ENCODE results near the gene GPR152.
"Not testable (repeated sequence)": the region's sequence is repeated elsewhere in the genome, so short reads cannot be mapped to it uniquely, and the experiment has no call there.

The GPR152 gene

GRCh38 chr11:67428052-67429001, 24.2 kb downstream of the GPR152 start, which contains the start of gene RPS6KB2:
TSS of gene RPS6KB2 (plus strand) at chr11:67428494. CDS start at chr11:67428546, 52 bp downstream.
- peak within 1 kb of the TSS; percentile 86 for H3K4me3 ChIP-seq (ENCODE audit: low read length)
- H3K9me3 ChIP-seq (ENCODE audit: insufficient read depth, low read length) = no peaks in the 10 kb centered on the region
- no peaks in the 10 kb centered on the region for H4K20me1 ChIP-seq (ENCODE audit: insufficient read depth, low read length)
- H3K36me3 ChIP-seq (replicated peaks; ENCODE audit: low read depth, low read length) = peaks cover 12% of the 10 kb centered on the region
- H3K27ac ChIP-seq (ENCODE audit: low read length) = peak within 1 kb of the TSS; percentile 47
- no peak for TF ChIP-seq CTCF (IDR thresholded peaks at IDR 0.05; ENCODE audit: low read depth, low read length)
- TF ChIP-seq EZH2phosphoT487 (IDR thresholded peaks at IDR 0.05; ENCODE audit: low read depth) = no peak
- no peaks in the 10 kb centered on the region for H3K27me3 ChIP-seq (ENCODE audit: low read depth, low read length)
- H2AFZ ChIP-seq (ENCODE audit: low read depth, low read length) = peak within 1 kb of the TSS; percentile 85
- H3K79me2 ChIP-seq (ENCODE audit: low read length) = peaks cover 18% of the 10 kb centered on the region
- H3K9ac ChIP-seq (ENCODE audit: low read length) = peak within 1 kb of the TSS; percentile 87
- peak within 1 kb of the TSS; percentile 82 for H3K4me2 ChIP-seq (ENCODE audit: low read length)
- peaks cover 13% of the 10 kb centered on the region for H3K4me1 ChIP-seq (ENCODE audit: low read length)

GRCh38 chr11:67427364-67427859, 25.1 kb downstream of the GPR152 start:
- peaks cover 12% of the 10 kb centered on the region for H3K4me1 ChIP-seq (ENCODE audit: low read length)
- H3K27me3 ChIP-seq (ENCODE audit: low read depth, low read length) = not testable (repeated sequence)
- peak overlapping the region; percentile 85 for H2AFZ ChIP-seq (ENCODE audit: low read depth, low read length)

DNA sequence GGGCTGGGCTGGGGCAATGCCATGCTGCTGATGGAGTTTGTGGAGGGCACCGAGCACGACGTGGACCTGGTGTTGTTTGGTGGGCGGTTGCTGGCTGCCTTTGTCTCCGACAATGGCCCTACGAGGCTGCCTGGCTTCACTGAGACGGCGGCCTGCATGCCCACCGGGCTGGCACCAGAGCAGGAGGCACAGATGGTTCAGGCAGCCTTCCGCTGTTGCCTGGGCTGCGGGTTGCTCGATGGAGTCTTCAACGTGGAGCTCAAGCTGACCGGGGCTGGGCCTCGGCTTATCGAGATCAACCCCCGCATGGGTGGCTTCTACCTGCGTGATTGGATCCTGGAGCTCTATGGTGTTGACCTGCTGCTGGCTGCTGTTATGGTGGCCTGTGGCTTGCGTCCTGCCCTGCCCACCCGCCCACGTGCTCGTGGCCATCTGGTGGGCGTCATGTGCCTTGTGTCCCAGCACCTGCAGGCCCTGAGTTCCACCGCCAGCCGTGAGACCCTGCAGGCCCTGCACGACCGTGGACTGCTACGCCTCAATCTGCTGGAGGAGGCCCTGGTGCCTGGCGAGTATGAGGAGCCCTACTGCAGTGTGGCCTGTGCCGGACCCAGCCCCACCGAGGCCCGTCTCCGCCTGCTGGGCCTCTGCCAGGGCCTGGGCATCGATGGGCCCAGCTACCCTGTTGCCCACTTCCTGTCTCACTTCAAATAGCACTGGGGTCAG, 28.5 kb downstream of the GPR152 start:
- Histone ChIP-seq H3K27ac (ENCODE audit: low read length) (no peak overlapping the region), H3K79me2 (ENCODE audit: low read length) (peaks cover 7% of the 10 kb centered on the region), H3K4me3 (ENCODE audit: low read length) (no peak overlapping the region), H2AFZ (ENCODE audit: low read depth, low read length) (no peak overlapping the region), H3K36me3 (replicated peaks; ENCODE audit: low read depth, low read length) (no peaks in the 10 kb centered on the region), H3K4me1 (ENCODE audit: low read length) (peaks cover 22% of the 10 kb centered on the region), H4K20me1 (ENCODE audit: insufficient read depth, low read length) (no peaks in the 10 kb centered on the region), H3K27me3 (ENCODE audit: low read depth, low read length) (peaks cover 11% of the 10 kb centered on the region), H3K4me2 (ENCODE audit: low read length) (no peak overlapping the region), H3K9ac (ENCODE audit: low read length) (no peak overlapping the region), H3K9me3 (ENCODE audit: insufficient read depth, low read length) (no peaks in the 10 kb centered on the region)
- no peak for TF ChIP-seq CTCF (IDR thresholded peaks at IDR 0.05; ENCODE audit: low read depth, low read length)
- no peak for TF ChIP-seq EZH2phosphoT487 (IDR thresholded peaks at IDR 0.05; ENCODE audit: low read depth)

More at GRCh38 chr11:67427364-67427859, 25.1 kb downstream of the GPR152 start:
- not testable (repeated sequence) for H3K36me3 ChIP-seq (replicated peaks; ENCODE audit: low read depth, low read length); H4K20me1 ChIP-seq (ENCODE audit: insufficient read depth, low read length); H3K9me3 ChIP-seq (ENCODE audit: insufficient read depth, low read length)
- Histone ChIP-seq H3K27ac (ENCODE audit: low read length) (peak overlapping the region; percentile 44), H3K79me2 (ENCODE audit: low read length) (peaks cover 18% of the 10 kb centered on the region), H3K4me2 (ENCODE audit: low read length) (peak overlapping the region; percentile 80), H3K4me3 (ENCODE audit: low read length) (peak overlapping the region; percentile 86), H3K9ac (ENCODE audit: low read length) (peak overlapping the region; percentile 87)

GRCh38 chr11:67423466-67423865, 29.1 kb downstream of the GPR152 start:
- Histone ChIP-seq H3K27me3 (ENCODE audit: low read depth, low read length) (peaks cover 11% of the 10 kb centered on the region), H2AFZ (ENCODE audit: low read depth, low read length) (no peak overlapping the region), H3K4me1 (ENCODE audit: low read length) (peaks cover 27% of the 10 kb centered on the region), H3K4me3 (ENCODE audit: low read length) (no peak overlapping the region), H3K36me3 (replicated peaks; ENCODE audit: low read depth, low read length) (no peaks in the 10 kb centered on the region), H3K9ac (ENCODE audit: low read length) (no peak overlapping the region), H4K20me1 (ENCODE audit: insufficient read depth, low read length) (no peaks in the 10 kb centered on the region), H3K9me3 (ENCODE audit: insufficient read depth, low read length) (no peaks in the 10 kb centered on the region), H3K79me2 (ENCODE audit: low read length) (peaks cover 1% of the 10 kb centered on the region), H3K4me2 (ENCODE audit: low read length) (no peak overlapping the region), H3K27ac (ENCODE audit: low read length) (no peak overlapping the region)
- no peak for TF ChIP-seq CTCF (IDR thresholded peaks at IDR 0.05; ENCODE audit: low read depth, low read length)
- TF ChIP-seq EZH2phosphoT487 (IDR thresholded peaks at IDR 0.05; ENCODE audit: low read depth) = no peak

All from OCI-LY3 (cell line).